DOHH2 (cell line): Measurements from ENCODE around the gene CDH22.

Experiments
- H3F3A ChIP-seq: fragments of 200-600 bp; sonication (generic), shearing (Covaris generic); 2 replicates; pipeline ENCODE4 v1.6.0; 2016; ENCODE audit warnings: antibody characterized with exemption, mild to moderate bottlenecking; ENCODE audit not compliant: control insufficient read depth, insufficient read depth
- H3K27ac ChIP-seq: fragments of 200-600 bp; sonication (generic); 2 replicates; pipeline ENCODE4 v1.5.1; 2014; ENCODE audit warnings: low read depth, mild to moderate bottlenecking, low read length, moderate library complexity
- H3K27me3 ChIP-seq: fragments of 200-600 bp; sonication (generic); 2 replicates; pipeline ENCODE4 v1.6.1; 2014; ENCODE audit warnings: mild to moderate bottlenecking, low read length, mixed read lengths; ENCODE audit not compliant: control insufficient read depth
- H3K36me3 ChIP-seq: fragments of 200-600 bp; sonication (generic); 2 replicates; pipeline ENCODE4 v1.6.1; 2014; ENCODE audit warnings: mild to moderate bottlenecking, low read length, moderate library complexity, mixed read lengths; ENCODE audit not compliant: control insufficient read depth
- H3K4me1 ChIP-seq: fragments of 200-600 bp; sonication (generic); 2 replicates; pipeline ENCODE4 v1.6.1; 2014; ENCODE audit warnings: mild to moderate bottlenecking, low read length, mixed read lengths; ENCODE audit not compliant: control insufficient read depth
- H3K4me2 ChIP-seq: fragments of 200-600 bp; sonication (generic); 2 replicates; pipeline ENCODE4 v1.6.0; 2014; ENCODE audit warnings: mild to moderate bottlenecking, low read length, moderate library complexity
- H3K4me3 ChIP-seq: fragments of 200-600 bp; sonication (generic); 2 replicates; pipeline ENCODE4 v1.5.1; 2014; ENCODE audit warnings: mild to moderate bottlenecking, low read length, mixed read lengths
- H3K79me2 ChIP-seq: fragments of 200-600 bp; sonication (generic); 2 replicates; pipeline ENCODE4 v1.6.1; 2014; ENCODE audit warnings: mild to moderate bottlenecking, low read length, mixed read lengths; ENCODE audit not compliant: control insufficient read depth
- H3K9me2 ChIP-seq: fragments of 200-600 bp; sonication (generic); replicated peaks from 2 replicates; pipeline ENCODE4 v1.6.1; 2014; ENCODE audit warnings: mild to moderate bottlenecking, low read length, mixed read lengths; ENCODE audit not compliant: control insufficient read depth
- H3K9me3 ChIP-seq: fragments of 200-600 bp; sonication (generic); 2 replicates; pipeline ENCODE4 v1.6.1; 2014; ENCODE audit warnings: antibody characterized with exemption, low read length, mixed read lengths; ENCODE audit not compliant: control insufficient read depth, insufficient read depth
- H4K20me1 ChIP-seq: fragments of 200-600 bp; sonication (generic); 2 replicates; pipeline ENCODE4 v1.6.0; 2014; ENCODE audit warnings: low read depth, mild to moderate bottlenecking, antibody characterized with exemption, low read length, moderate library complexity; ENCODE audit not compliant: control insufficient read depth, insufficient read depth
- EZH2phosphoT487 ChIP-seq: fragments of 200-600 bp; sonication (generic); IDR thresholded peaks from 2 replicates; pipeline ENCODE4 v1.6.1; 2017; ENCODE audit warnings: borderline replicate concordance, mild to moderate bottlenecking, antibody characterized with exemption, low read length, moderate library complexity, mixed read lengths
- TF ChIP-seq, protein P1 (sequence below): fragments of 200-600 bp; sonication (generic); IDR thresholded peaks from one replicate; pipeline ENCODE4 v1.5.1; 2014; ENCODE audit warnings: antibody characterized with exemption, mild to moderate bottlenecking, low read depth, low read length; ENCODE audit not compliant: poor library complexity, severe bottlenecking

Gene CDH22

GRCh38 chr20:46152824-46153586, 155.3 kb downstream of the CDH22 start:
- H3K4me3 ChIP-seq, result no peak overlapping the region

GRCh38 chr20:46151936-46152335, 156.4 kb downstream of the CDH22 start:
- Histone ChIP-seq H4K20me1 (no peaks in the 10 kb centered on the region), H3K27me3 (no peaks in the 10 kb centered on the region), H3K79me2 (no peaks in the 10 kb centered on the region), H3K4me3 (no peak overlapping the region), H3K4me1 (no peaks in the 10 kb centered on the region), H3K9me3 (no peaks in the 10 kb centered on the region), H3K27ac (no peak overlapping the region), H3F3A (no peaks in the 10 kb centered on the region), H3K36me3 (no peaks in the 10 kb centered on the region), H3K4me2 (no peak overlapping the region), H3K9me2 (no peaks in the 10 kb centered on the region)
- TF ChIP-seq, protein P1, sequence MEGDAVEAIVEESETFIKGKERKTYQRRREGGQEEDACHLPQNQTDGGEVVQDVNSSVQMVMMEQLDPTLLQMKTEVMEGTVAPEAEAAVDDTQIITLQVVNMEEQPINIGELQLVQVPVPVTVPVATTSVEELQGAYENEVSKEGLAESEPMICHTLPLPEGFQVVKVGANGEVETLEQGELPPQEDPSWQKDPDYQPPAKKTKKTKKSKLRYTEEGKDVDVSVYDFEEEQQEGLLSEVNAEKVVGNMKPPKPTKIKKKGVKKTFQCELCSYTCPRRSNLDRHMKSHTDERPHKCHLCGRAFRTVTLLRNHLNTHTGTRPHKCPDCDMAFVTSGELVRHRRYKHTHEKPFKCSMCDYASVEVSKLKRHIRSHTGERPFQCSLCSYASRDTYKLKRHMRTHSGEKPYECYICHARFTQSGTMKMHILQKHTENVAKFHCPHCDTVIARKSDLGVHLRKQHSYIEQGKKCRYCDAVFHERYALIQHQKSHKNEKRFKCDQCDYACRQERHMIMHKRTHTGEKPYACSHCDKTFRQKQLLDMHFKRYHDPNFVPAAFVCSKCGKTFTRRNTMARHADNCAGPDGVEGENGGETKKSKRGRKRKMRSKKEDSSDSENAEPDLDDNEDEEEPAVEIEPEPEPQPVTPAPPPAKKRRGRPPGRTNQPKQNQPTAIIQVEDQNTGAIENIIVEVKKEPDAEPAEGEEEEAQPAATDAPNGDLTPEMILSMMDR, result peak; percentile 80
- no peak for TF ChIP-seq EZH2phosphoT487

More at GRCh38 chr20:46152824-46153586, 155.3 kb downstream of the CDH22 start:
- Histone ChIP-seq H3K9me3 (no peaks in the 10 kb centered on the region), H3K9me2 (no peaks in the 10 kb centered on the region), H3K27ac (no peak overlapping the region), H3F3A (no peaks in the 10 kb centered on the region), H3K4me2 (no peak overlapping the region), H3K36me3 (no peaks in the 10 kb centered on the region), H4K20me1 (no peaks in the 10 kb centered on the region), H3K4me1 (no peaks in the 10 kb centered on the region), H3K27me3 (0 out of 2 replicates have a peak, but pooled peaks cover 2% of the 10 kb centered on the region), H3K79me2 (no peaks in the 10 kb centered on the region)
- TF ChIP-seq, protein P1, result no peak
- TF ChIP-seq EZH2phosphoT487, result no peak

DNA sequence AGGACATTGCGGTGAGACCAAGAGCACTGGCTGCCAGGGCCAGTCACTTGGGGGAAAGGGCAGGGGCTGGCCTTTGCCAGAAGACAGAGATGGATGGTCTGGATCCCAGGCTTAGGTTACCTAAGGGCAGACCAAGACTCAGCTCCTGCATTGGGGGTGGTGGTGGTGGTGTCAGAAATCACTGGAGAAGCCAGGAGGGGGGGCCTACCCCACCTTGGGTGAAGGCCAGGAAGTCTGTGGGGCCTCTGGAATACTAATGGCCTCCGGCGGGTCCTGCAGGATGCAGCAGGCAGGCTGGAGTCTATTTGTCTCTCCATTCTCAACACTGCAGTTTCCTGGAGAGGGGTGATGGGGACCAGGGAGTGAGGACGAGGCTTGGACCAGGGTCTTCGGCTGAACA, 157.4 kb downstream of the CDH22 start:
- no peaks in the 10 kb centered on the region for H4K20me1 ChIP-seq
- H3K36me3 ChIP-seq, result no peaks in the 10 kb centered on the region
- no peak overlapping the region for H3K4me2 ChIP-seq
- H3K27me3 ChIP-seq, result no peaks in the 10 kb centered on the region
- TF ChIP-seq EZH2phosphoT487, result no peak
- TF ChIP-seq, protein P1, result no peak
- H3K27ac ChIP-seq, result no peak overlapping the region
- no peak overlapping the region for H3K4me3 ChIP-seq
- H3K4me1 ChIP-seq, result no peaks in the 10 kb centered on the region
- H3F3A ChIP-seq, result no peaks in the 10 kb centered on the region
- H3K9me3 ChIP-seq, result no peaks in the 10 kb centered on the region
- no peaks in the 10 kb centered on the region for H3K9me2 ChIP-seq
- no peaks in the 10 kb centered on the region for H3K79me2 ChIP-seq
